ENCODE data around the gene EFNA5. TPM values are rescaled to one million over a fixed set of nuclear protein-coding genes. Genes with fewer than 3 reads are reported as not detected.

Gene EFNA5
- total RNA-seq, 2 donors from 2014 or later = not detected

- Mint-ChIP-seq H3K27ac (no peak overlapping the region), H3K36me3 (ENCODE audit: low read depth) (no peaks in the 10 kb centered on the region), H3K4me3 (no peak overlapping the region), H3K27me3 (peaks cover under 1% of the 10 kb centered on the region), H3K9me3 (no peaks in the 10 kb centered on the region), H3K4me1 (no peaks in the 10 kb centered on the region)
- no peak for ATAC-seq (replicated peaks)
These were observed 238.7 kb downstream of the EFNA5 start for GRCh38 chr5:107431998-107432397.

GRCh38 chr5:107431536-107431935, 239.2 kb downstream of the EFNA5 start:
- Mint-ChIP-seq H3K4me3 (no peak overlapping the region), H3K27ac (no peak overlapping the region), H3K36me3 (ENCODE audit: low read depth) (no peaks in the 10 kb centered on the region), H3K9me3 (no peaks in the 10 kb centered on the region), H3K27me3 (peaks cover 3% of the 10 kb centered on the region), H3K4me1 (no peaks in the 10 kb centered on the region)
- ATAC-seq (replicated peaks) = no peak

- Mint-ChIP-seq H3K27ac (no peak overlapping the region), H3K4me1 (no peaks in the 10 kb centered on the region), H3K9me3 (no peaks in the 10 kb centered on the region), H3K36me3 (ENCODE audit: low read depth) (no peaks in the 10 kb centered on the region), H3K4me3 (no peak overlapping the region), H3K27me3 (peaks cover 3% of the 10 kb centered on the region)
- ATAC-seq (replicated peaks) = no peak
These were observed 240.6 kb downstream of the EFNA5 start for GRCh38 chr5:107430071-107430625.

- no peak overlapping the region for H3K27ac Mint-ChIP-seq
- H3K27me3 Mint-ChIP-seq = peaks cover 3% of the 10 kb centered on the region
- no peak overlapping the region for H3K4me3 Mint-ChIP-seq
- H3K4me1 Mint-ChIP-seq = no peaks in the 10 kb centered on the region
- no peaks in the 10 kb centered on the region for H3K9me3 Mint-ChIP-seq
- no peak for ATAC-seq (replicated peaks)
- H3K36me3 Mint-ChIP-seq (ENCODE audit: low read depth) = no peaks in the 10 kb centered on the region
These were observed 242.4 kb downstream of the EFNA5 start for GRCh38 chr5:107428303-107428813.

- Mint-ChIP-seq H3K27me3 (peaks cover 3% of the 10 kb centered on the region), H3K27ac (no peak overlapping the region), H3K4me3 (no peak overlapping the region), H3K4me1 (no peaks in the 10 kb centered on the region), H3K36me3 (ENCODE audit: low read depth) (no peaks in the 10 kb centered on the region), H3K9me3 (no peaks in the 10 kb centered on the region)
- no peak for ATAC-seq (replicated peaks)
These were observed 243.9 kb downstream of the EFNA5 start for GRCh38 chr5:107426872-107427271.

GRCh38 chr5:107426209-107426608, 244.5 kb downstream of the EFNA5 start:
- H3K9me3 Mint-ChIP-seq = no peaks in the 10 kb centered on the region
- H3K4me3 Mint-ChIP-seq = no peak overlapping the region
- no peaks in the 10 kb centered on the region for H3K4me1 Mint-ChIP-seq
- H3K27ac Mint-ChIP-seq = no peak overlapping the region
- H3K36me3 Mint-ChIP-seq (ENCODE audit: low read depth) = no peaks in the 10 kb centered on the region
- H3K27me3 Mint-ChIP-seq = peaks cover 3% of the 10 kb centered on the region
- no peak for ATAC-seq (replicated peaks)

GRCh38 chr5:107425541-107426031, 245.2 kb downstream of the EFNA5 start:
- H3K9me3 Mint-ChIP-seq = no peaks in the 10 kb centered on the region
- H3K36me3 Mint-ChIP-seq (ENCODE audit: low read depth) = no peaks in the 10 kb centered on the region
- H3K4me3 Mint-ChIP-seq = no peak overlapping the region
- H3K27ac Mint-ChIP-seq = no peak overlapping the region
- no peaks in the 10 kb centered on the region for H3K4me1 Mint-ChIP-seq
- no peak for ATAC-seq (replicated peaks)
- H3K27me3 Mint-ChIP-seq = peaks cover 3% of the 10 kb centered on the region

- no peaks in the 10 kb centered on the region for H3K4me1 Mint-ChIP-seq
- H3K4me3 Mint-ChIP-seq = no peak overlapping the region
- no peaks in the 10 kb centered on the region for H3K36me3 Mint-ChIP-seq (ENCODE audit: low read depth)
- ATAC-seq (replicated peaks) = no peak
- no peak overlapping the region for H3K27ac Mint-ChIP-seq
- H3K9me3 Mint-ChIP-seq = no peaks in the 10 kb centered on the region
- peaks cover 8% of the 10 kb centered on the region for H3K27me3 Mint-ChIP-seq
These were observed 246.2 kb downstream of the EFNA5 start for GRCh38 chr5:107424491-107424890.

- no peaks in the 10 kb centered on the region for H3K4me1 Mint-ChIP-seq
- no peaks in the 10 kb centered on the region for H3K36me3 Mint-ChIP-seq (ENCODE audit: low read depth)
- no peaks in the 10 kb centered on the region for H3K9me3 Mint-ChIP-seq
- no peak overlapping the region for H3K4me3 Mint-ChIP-seq
- H3K27ac Mint-ChIP-seq = no peak overlapping the region
- H3K27me3 Mint-ChIP-seq = peaks cover 9% of the 10 kb centered on the region
- ATAC-seq (replicated peaks) = no peak
These were observed 248.2 kb downstream of the EFNA5 start for GRCh38 chr5:107422494-107422893.

GRCh38 chr5:107419498-107419897, 251.2 kb downstream of the EFNA5 start:
- ATAC-seq (replicated peaks) = no peak
- Mint-ChIP-seq H3K27ac (no peak overlapping the region), H3K36me3 (ENCODE audit: low read depth) (no peaks in the 10 kb centered on the region), H3K9me3 (no peaks in the 10 kb centered on the region), H3K4me1 (no peaks in the 10 kb centered on the region), H3K27me3 (peaks cover 13% of the 10 kb centered on the region), H3K4me3 (no peak overlapping the region)

- H3K4me3 Mint-ChIP-seq = no peak overlapping the region
- no peak for ATAC-seq (replicated peaks)
- no peak overlapping the region for H3K27ac Mint-ChIP-seq
- H3K4me1 Mint-ChIP-seq = no peaks in the 10 kb centered on the region
- H3K36me3 Mint-ChIP-seq (ENCODE audit: low read depth) = no peaks in the 10 kb centered on the region
- H3K27me3 Mint-ChIP-seq = peaks cover 19% of the 10 kb centered on the region
- no peaks in the 10 kb centered on the region for H3K9me3 Mint-ChIP-seq
These were observed 251.8 kb downstream of the EFNA5 start for GRCh38 chr5:107418902-107419301.

- Mint-ChIP-seq H3K27ac (no peak overlapping the region), H3K4me1 (no peaks in the 10 kb centered on the region), H3K9me3 (no peaks in the 10 kb centered on the region)
These were observed 252.7 kb downstream of the EFNA5 start for GRCh38 chr5:107418071-107418470.

GRCh38 chr5:107415762-107416161, 255.0 kb downstream of the EFNA5 start:
- no peak overlapping the region for H3K27ac Mint-ChIP-seq
- peak; percentile 11 for ATAC-seq (replicated peaks)
- H3K36me3 Mint-ChIP-seq (ENCODE audit: low read depth) = no peaks in the 10 kb centered on the region
- peaks cover 26% of the 10 kb centered on the region for H3K27me3 Mint-ChIP-seq
- H3K4me1 Mint-ChIP-seq = no peaks in the 10 kb centered on the region
- no peak overlapping the region for H3K4me3 Mint-ChIP-seq
- H3K9me3 Mint-ChIP-seq = no peaks in the 10 kb centered on the region

More at GRCh38 chr5:107418071-107418470, 252.7 kb downstream of the EFNA5 start:
- ATAC-seq (replicated peaks) = no peak
- Mint-ChIP-seq H3K4me3 (no peak overlapping the region), H3K36me3 (ENCODE audit: low read depth) (no peaks in the 10 kb centered on the region), H3K27me3 (peaks cover 23% of the 10 kb centered on the region)

GRCh38 chr5:107414802-107415201, 255.9 kb downstream of the EFNA5 start:
- Mint-ChIP-seq H3K4me3 (no peak overlapping the region), H3K9me3 (no peaks in the 10 kb centered on the region), H3K36me3 (ENCODE audit: low read depth) (no peaks in the 10 kb centered on the region), H3K27me3 (peaks cover 24% of the 10 kb centered on the region), H3K4me1 (no peaks in the 10 kb centered on the region), H3K27ac (no peak overlapping the region)
- ATAC-seq (replicated peaks) = no peak

GRCh38 chr5:107413754-107414153, 257.0 kb downstream of the EFNA5 start:
- Mint-ChIP-seq H3K4me3 (no peak overlapping the region), H3K27ac (no peak overlapping the region), H3K27me3 (peaks cover 20% of the 10 kb centered on the region), H3K9me3 (no peaks in the 10 kb centered on the region), H3K4me1 (no peaks in the 10 kb centered on the region), H3K36me3 (ENCODE audit: low read depth) (no peaks in the 10 kb centered on the region)
- no peak for ATAC-seq (replicated peaks)
